IMR-90 (cell line): Measurements from ENCODE around the gene UBE2V1. TPM values are rescaled to one million over a fixed set of nuclear protein-coding genes. Genes with fewer than 3 reads are reported as not detected.

Experiments
- ATAC-seq: fragments of 200-7000 bp; cut with Tn5 transposase; 2 replicates; pipeline ENCODE4 v1.9.1; 2020; ENCODE audit warnings: low read depth, mild to moderate bottlenecking, moderate library complexity
- BruUV-seq: library from RNA; stranded (reverse); fragments of 400-500 nt; replicated peaks from 2 replicates; lab custom pipeline; 2021; lab: Mats Ljungman, UMichigan
- CTCF ChIA-PET: fragments of 300-600 bp; formaldehyde crosslinking; extraction: SDS; loops from one replicate; lab custom pipeline; 2021; ENCODE audit warnings: antibody characterized with exemption; lab: Yijun Ruan, JAX
- POLR2A ChIA-PET: fragments of 300-600 bp; sonication (Branson Sonifier 250); formaldehyde crosslinking; loops from one replicate; lab custom pipeline; 2022; ENCODE audit warnings: antibody characterized with exemption; ENCODE audit not compliant: unreplicated experiment; lab: Charles Lee
- DNase-seq: peaks from one replicate; pipeline ENCODE4 v3.0.0; 2013
- H2AFZ ChIP-seq: replicated peaks from 2 replicates; pipeline ENCODE3; 2013; ENCODE audit warnings: low read length, mild to moderate bottlenecking; ENCODE audit not compliant: poor library complexity
- H2AK5ac ChIP-seq: 2 replicates; pipeline ENCODE4 v1.6.1; 2013; ENCODE audit warnings: low read depth, low read length, inconsistent platforms
- H2AK9ac ChIP-seq: replicated peaks from 2 replicates; pipeline ENCODE3; 2013; ENCODE audit warnings: mild to moderate bottlenecking, low read depth, low read length, moderate library complexity; ENCODE audit not compliant: poor library complexity
- H2BK120ac ChIP-seq: 2 replicates; pipeline ENCODE4 v1.6.1; 2013; ENCODE audit warnings: low read depth, low read length, inconsistent platforms
- H2BK15ac ChIP-seq: 3 replicates; pipeline ENCODE4 v1.6.1; 2013; ENCODE audit warnings: low read depth, low read length, inconsistent platforms
- H2BK20ac ChIP-seq: 2 replicates; pipeline ENCODE4 v1.6.1; 2013; ENCODE audit warnings: low read depth, mild to moderate bottlenecking, inconsistent platforms, low read length, moderate library complexity
- H2BK5ac ChIP-seq: 2 replicates; pipeline ENCODE4 v1.6.1; 2013; ENCODE audit warnings: mild to moderate bottlenecking, low read depth, low read length, inconsistent platforms; ENCODE audit not compliant: poor library complexity, severe bottlenecking
- H3K14ac ChIP-seq: replicated peaks from 2 replicates; pipeline ENCODE4 v1.6.1; 2013; ENCODE audit warnings: low read depth, low read length, inconsistent platforms
- H3K18ac ChIP-seq: 2 replicates; pipeline ENCODE4 v1.6.1; 2013; ENCODE audit warnings: low read depth, low read length, control low read depth
- H3K23ac ChIP-seq: 2 replicates; pipeline ENCODE4 v1.6.1; 2013; ENCODE audit warnings: low read depth, low read length, inconsistent platforms
- H3K27ac ChIP-seq: 2 replicates; pipeline ENCODE4 v1.5.1; 2013; ENCODE audit warnings: mild to moderate bottlenecking, control low read depth, low read length; ENCODE audit not compliant: insufficient read depth
- H3K27me3 ChIP-seq: 2 replicates; pipeline ENCODE4 v1.6.1; 2013; ENCODE audit warnings: low read length; ENCODE audit not compliant: control insufficient read depth, insufficient read depth
- H3K36me3 ChIP-seq: 2 replicates; pipeline ENCODE4 v1.6.1; 2013; ENCODE audit warnings: low read length, mixed read lengths; ENCODE audit not compliant: control insufficient read depth, insufficient read depth
- H3K4ac ChIP-seq: 2 replicates; pipeline ENCODE4 v1.6.1; 2013; ENCODE audit warnings: low read depth, low read length, inconsistent platforms
- H3K4me1 ChIP-seq: 2 replicates; pipeline ENCODE4 v1.6.1; 2013; ENCODE audit warnings: low read length, mixed read lengths; ENCODE audit not compliant: control insufficient read depth, insufficient read depth
- H3K4me2 ChIP-seq: 2 replicates; pipeline ENCODE4 v1.6.1; 2013; ENCODE audit warnings: low read depth, mild to moderate bottlenecking, control low read depth, low read length, moderate library complexity
- H3K4me3 ChIP-seq: 2 replicates; pipeline ENCODE4 v1.5.1; 2013; ENCODE audit warnings: low read depth, mild to moderate bottlenecking, control low read depth, low read length, moderate library complexity; ENCODE audit not compliant: insufficient read depth
- H3K56ac ChIP-seq: 2 replicates; pipeline ENCODE4 v1.6.1; 2013; ENCODE audit warnings: low read length, inconsistent platforms; ENCODE audit not compliant: insufficient read depth; ENCODE audit errors: extremely low read depth
- H3K79me1 ChIP-seq, 2 experiments: 2 replicates each; pipeline ENCODE4 v1.6.1; 2013; ENCODE audit warnings: low read length in 2 of 2, inconsistent platforms in 1 of 2, low read depth in 1 of 2
- H3K9ac ChIP-seq: 2 replicates; pipeline ENCODE4 v1.6.1; 2013; ENCODE audit warnings: low read depth, low read length, control low read depth
- H3K9me1 ChIP-seq: 2 replicates; pipeline ENCODE4 v1.6.1; 2013; ENCODE audit warnings: low read length, inconsistent platforms; ENCODE audit not compliant: insufficient read depth
- H3K9me3 ChIP-seq: 2 replicates; pipeline ENCODE4 v1.6.1; 2013; ENCODE audit warnings: low read length; ENCODE audit not compliant: control insufficient read depth, insufficient read depth
- H4K20me1 ChIP-seq: 2 replicates; pipeline ENCODE4 v1.6.1; 2013; ENCODE audit warnings: low read length, inconsistent platforms; ENCODE audit not compliant: insufficient read depth
- H4K5ac ChIP-seq: 2 replicates; pipeline ENCODE4 v1.6.1; 2013; ENCODE audit warnings: mild to moderate bottlenecking, low read depth, low read length, control low read depth
- H4K8ac ChIP-seq, 2 experiments: 2 replicates each; pipeline ENCODE4 v1.6.1; 2013; ENCODE audit warnings: low read depth in 2 of 2, low read length in 2 of 2, control low read depth in 1 of 2, inconsistent platforms in 1 of 2
- H4K91ac ChIP-seq: 2 replicates; pipeline ENCODE4 v1.6.1; 2013; ENCODE audit warnings: low read depth, low read length, inconsistent platforms; ENCODE audit not compliant: insufficient read depth
- BHLHE40 ChIP-seq: fragments of 150-350 bp; IDR thresholded peaks from 2 replicates; pipeline ENCODE4 v1.6.1; 2016; ENCODE audit warnings: mild to moderate bottlenecking, low read depth, low read length
- CEBPB ChIP-seq: IDR thresholded peaks from 2 replicates; pipeline ENCODE4 v1.6.1; 2012; ENCODE audit warnings: low read depth, low read length, improper control_type of control experiment
- CHD1 ChIP-seq: IDR thresholded peaks from 2 replicates; pipeline ENCODE4 v1.6.1; 2012; ENCODE audit warnings: low read depth, low read length, improper control_type of control experiment
- FOS ChIP-seq: fragments of 150-350 bp; IDR thresholded peaks from 2 replicates; pipeline ENCODE4 v1.6.1; 2016; ENCODE audit warnings: low read depth, low read length
- MAFK ChIP-seq: IDR thresholded peaks from 2 replicates; pipeline ENCODE4 v1.6.1; 2012; ENCODE audit warnings: low read depth, low read length, improper control_type of control experiment
- MAZ ChIP-seq: IDR thresholded peaks from 2 replicates; pipeline ENCODE4 v1.6.1; 2012; ENCODE audit warnings: low read depth, mild to moderate bottlenecking, low read length, improper control_type of control experiment, moderate library complexity, borderline replicate concordance
- RAD21 ChIP-seq: IDR thresholded peaks from 2 replicates; pipeline ENCODE4 v1.6.1; 2012; ENCODE audit warnings: low read length, improper control_type of control experiment
- RCOR1 ChIP-seq: IDR thresholded peaks from 2 replicates; pipeline ENCODE4 v1.6.1; 2012; ENCODE audit warnings: mild to moderate bottlenecking, low read length, improper control_type of control experiment; ENCODE audit not compliant: insufficient replicate concordance
- RFX5 ChIP-seq: IDR thresholded peaks from 2 replicates; pipeline ENCODE4 v1.8.0; 2012; ENCODE audit warnings: low read depth, mild to moderate bottlenecking, low read length, moderate library complexity
- WGBS, 2 experiments: methylation state at CpG; one replicate each; pipeline versions ENCODE4 v1.1.5 to v1.1.7; 2013; ENCODE audit warnings: missing lambda C conversion rate in 2 of 2; ENCODE audit not compliant: insufficient read length in 1 of 2; ENCODE audit errors: extremely low coverage in 2 of 2; 5-methylcytosine and 5-hydroxymethylcytosine counted together
- dilution Hi-C: fragments of 300-500 bp; cut with HindIII; formaldehyde crosslinking; loops from one replicate; pipeline ENCODE4 v1.14.3; 2018; ENCODE audit warnings: low sequenced_read_pairs; ENCODE audit not compliant: unreplicated experiment
- in situ Hi-C: fragments of 300-500 bp; cut with MboI; formaldehyde crosslinking; loops from 3 replicates; pipeline ENCODE4 v1.14.3; 2019; ENCODE audit warnings: low sequenced_read_pairs, inconsistent platforms, mixed read lengths
- intact Hi-C: fragments of 100-400 bp; cut with micrococcal nuclease; formaldehyde crosslinking; loops from 2 replicates; pipeline ENCODE4 v1.10.0; 2022
- polyA plus RNA-seq, 3 experiments: library from polyadenylated mRNA; depleted of rRNA; stranded (reverse); fragments of >200 nt; gene quantifications; 2 replicates each; pipeline ENCODE4 v1.2.3, GENCODE V29; 2012; ENCODE audit warnings: low replicate concordance in 1 of 3
- total RNA-seq: library from RNA; depleted of rRNA; stranded (reverse); fragments of >200 nt; gene quantifications from 2 replicates; pipeline ENCODE4 v1.2.3, GENCODE V29; 2012
- TF ChIP-seq, protein P1 (sequence below): fragments of 150-350 bp; IDR thresholded peaks from 2 replicates; pipeline ENCODE4 v1.6.1; 2016; ENCODE audit warnings: low read depth, mild to moderate bottlenecking, low read length, moderate library complexity, borderline replicate concordance
- TF ChIP-seq, protein P2 (sequence below): fragments of 150-350 bp; IDR thresholded peaks from 2 replicates; pipeline ENCODE4 v1.6.1; 2017; ENCODE audit warnings: mild to moderate bottlenecking, antibody characterized with exemption, low read length, low read depth

Gene UBE2V1
- total and polyA plus RNA-seq, 2 of the 4 experiments (the other 2 are of a cell fraction): 20.1 to 138 TPM

DNA sequence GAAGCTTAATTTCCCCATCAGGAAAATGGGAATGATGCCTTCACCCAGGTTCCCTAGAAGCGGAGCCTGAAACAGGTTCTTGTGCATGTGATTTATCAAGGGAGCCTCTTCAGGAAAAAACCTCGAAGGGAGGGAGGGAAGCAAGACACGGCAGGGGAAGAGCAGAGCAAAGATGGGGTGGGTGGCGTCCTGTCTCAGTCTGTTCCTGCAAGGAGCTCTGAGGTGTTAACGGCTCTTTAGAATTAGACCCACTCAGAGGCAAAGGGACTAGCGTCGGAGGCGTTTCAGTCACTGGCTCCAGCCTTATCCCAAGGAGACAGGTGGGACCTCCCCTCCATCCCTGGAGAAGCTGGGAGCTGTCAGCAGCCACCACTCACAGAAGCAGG lies 15.6 kb upstream of the UBE2V1 start:
- H3K4me3 ChIP-seq: no peak overlapping the region
- peaks cover 19% of the 10 kb centered on the region; the same call in 1 of the 2 replicates for H4K20me1 ChIP-seq
- H3K36me3 ChIP-seq: peaks cover 67% of the 10 kb centered on the region
- H3K4ac ChIP-seq: no peak overlapping the region
- H3K4me2 ChIP-seq: no peak overlapping the region
- no peak overlapping the region for H4K91ac ChIP-seq
- no peak overlapping the region for H4K8ac ChIP-seq
- H3K79me1 ChIP-seq: peaks cover 29 to 83% of the 10 kb centered on the region in 2 experiments
- in situ Hi-C loops: no loop called here
- no peak overlapping the region for H3K56ac ChIP-seq
- H2AK9ac ChIP-seq: peak overlapping the region; percentile 32
- intact Hi-C loops: no loop called here
- H3K27me3 ChIP-seq: no peaks in the 10 kb centered on the region
- H3K4me1 ChIP-seq: peaks cover 13% of the 10 kb centered on the region
- ChIA-PET POLR2A (no interaction called here), CTCF (no interaction called here)
- TF ChIP-seq BHLHE40 (no peak), MAZ (no peak), FOS (no peak), MAFK (no peak), RAD21 (no peak), CEBPB (no peak), RCOR1 (no peak), RFX5 (no peak), CHD1 (no peak)
- TF ChIP-seq, protein P1, sequence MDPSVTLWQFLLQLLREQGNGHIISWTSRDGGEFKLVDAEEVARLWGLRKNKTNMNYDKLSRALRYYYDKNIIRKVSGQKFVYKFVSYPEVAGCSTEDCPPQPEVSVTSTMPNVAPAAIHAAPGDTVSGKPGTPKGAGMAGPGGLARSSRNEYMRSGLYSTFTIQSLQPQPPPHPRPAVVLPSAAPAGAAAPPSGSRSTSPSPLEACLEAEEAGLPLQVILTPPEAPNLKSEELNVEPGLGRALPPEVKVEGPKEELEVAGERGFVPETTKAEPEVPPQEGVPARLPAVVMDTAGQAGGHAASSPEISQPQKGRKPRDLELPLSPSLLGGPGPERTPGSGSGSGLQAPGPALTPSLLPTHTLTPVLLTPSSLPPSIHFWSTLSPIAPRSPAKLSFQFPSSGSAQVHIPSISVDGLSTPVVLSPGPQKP: no peak
- TF ChIP-seq, protein P2, sequence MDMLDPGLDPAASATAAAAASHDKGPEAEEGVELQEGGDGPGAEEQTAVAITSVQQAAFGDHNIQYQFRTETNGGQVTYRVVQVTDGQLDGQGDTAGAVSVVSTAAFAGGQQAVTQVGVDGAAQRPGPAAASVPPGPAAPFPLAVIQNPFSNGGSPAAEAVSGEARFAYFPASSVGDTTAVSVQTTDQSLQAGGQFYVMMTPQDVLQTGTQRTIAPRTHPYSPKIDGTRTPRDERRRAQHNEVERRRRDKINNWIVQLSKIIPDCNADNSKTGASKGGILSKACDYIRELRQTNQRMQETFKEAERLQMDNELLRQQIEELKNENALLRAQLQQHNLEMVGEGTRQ: no peak
- H3K27ac ChIP-seq: no peak overlapping the region
- no peak overlapping the region for H2BK5ac ChIP-seq
- no peak overlapping the region for H2BK120ac ChIP-seq
- ATAC-seq (no peak), DNase-seq (no peak)
- no peak overlapping the region for H2BK15ac ChIP-seq
- H3K9me1 ChIP-seq: peaks cover 30% of the 10 kb centered on the region
- WGBS, 2 experiments: no CpG with 5 or more reads among the region's 8 CpGs
- no TSS peak for BruUV-seq
- H3K9ac ChIP-seq: no peak overlapping the region
- dilution Hi-C loops: no loop called here
- no peak overlapping the region for H3K23ac ChIP-seq
- H2AFZ ChIP-seq: no peak overlapping the region
- H3K18ac ChIP-seq: no peak overlapping the region
- H2BK20ac ChIP-seq: no peak overlapping the region
- H2AK5ac ChIP-seq: no peak overlapping the region
- H3K14ac ChIP-seq: no peak overlapping the region
- no peaks in the 10 kb centered on the region for H3K9me3 ChIP-seq
- H4K5ac ChIP-seq: no peak overlapping the region
